Hindlimb muscle (tissue), 1 donor: ENCODE data around the gene ENTREP3. TPM values are rescaled to one million over a fixed set of nuclear protein-coding genes. Genes with fewer than 3 reads are reported as not detected.

Source experiments
- DNase-seq: peaks from one replicate; pipeline ENCODE4 v3.0.0-alpha.2; 2013
- polyA plus RNA-seq: library from polyadenylated mRNA; unstranded; fragments of 120-200 nt; gene quantifications from one replicate; pipeline ENCODE4 v1.2.1, GENCODE V29; 2013; ENCODE audit not compliant: insufficient read length

ENTREP3 gene
- polyA plus RNA-seq, 1 donor, result 17.6 TPM

DNA sequence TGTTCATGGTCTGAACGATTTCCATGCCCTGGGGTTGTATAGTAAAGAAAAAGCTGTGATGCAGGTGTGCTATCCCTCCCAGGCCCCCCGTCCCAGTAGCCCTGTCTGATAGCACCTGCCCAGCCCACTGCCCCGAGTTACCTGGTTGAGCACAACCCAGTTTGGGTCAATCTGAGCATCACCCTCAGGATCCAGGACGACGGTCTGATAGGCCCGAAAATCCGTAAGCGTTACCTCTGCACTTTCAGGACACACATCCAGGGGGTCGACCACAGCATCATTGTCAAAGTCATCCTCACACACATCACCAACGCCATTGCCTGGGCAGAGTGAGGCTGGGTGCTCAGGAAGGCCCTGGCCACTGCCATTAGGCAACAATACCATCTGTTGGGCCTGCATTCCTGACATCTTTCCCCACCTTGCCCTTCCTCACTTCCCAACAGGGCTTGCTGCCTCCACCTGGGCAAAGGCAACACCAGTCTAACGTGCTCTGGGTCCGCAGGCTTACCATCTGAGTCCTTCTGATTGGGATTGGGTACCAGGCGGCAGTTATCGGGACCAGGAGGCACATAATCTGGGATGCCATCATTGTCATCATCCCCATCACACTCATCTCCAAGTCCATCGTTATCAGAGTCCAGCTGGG is 57.3 kb downstream of the ENTREP3 start:
- no peak for DNase-seq

Other genes with a start within 250 kb of the ENTREP3 start
- gene DCST2, start 221.7 kb downstream of the ENTREP3 start, polyA plus RNA-seq, result 2.1 TPM
- not detected for gene DCST1, start 221.7 kb downstream of the ENTREP3 start, polyA plus RNA-seq
- 69.3 TPM for gene ADAM15, start 204.2 kb downstream of the ENTREP3 start, polyA plus RNA-seq
- gene EFNA4, start 191.7 kb downstream of the ENTREP3 start, polyA plus RNA-seq, result 6.0 TPM
- 2.5 TPM for gene EFNA3, start 176.6 kb downstream of the ENTREP3 start, polyA plus RNA-seq
- gene EFNA1, start 127.6 kb downstream of the ENTREP3 start, polyA plus RNA-seq, result 24.7 TPM
- gene SLC50A1, start 119.6 kb downstream of the ENTREP3 start, polyA plus RNA-seq, result 22.6 TPM
- 25.1 TPM for gene DPM3, start 115.0 kb downstream of the ENTREP3 start, polyA plus RNA-seq
- 78.9 TPM for gene KRTCAP2, start 82.2 kb downstream of the ENTREP3 start, polyA plus RNA-seq
- gene TRIM46, start 81.6 kb downstream of the ENTREP3 start, polyA plus RNA-seq, result 0.40 TPM
- 39.6 TPM for gene THBS3, start 47.6 kb downstream of the ENTREP3 start, polyA plus RNA-seq
- 18.0 TPM for gene MTX1, start 46.8 kb downstream of the ENTREP3 start, polyA plus RNA-seq
- 46.5 TPM for gene SCAMP3, start 6.9 kb upstream of the ENTREP3 start, polyA plus RNA-seq
- 45.2 TPM for gene CLK2, start 18.0 kb upstream of the ENTREP3 start, polyA plus RNA-seq
- gene HCN3, start 22.0 kb upstream of the ENTREP3 start, polyA plus RNA-seq, result 4.0 TPM
- 0.37 TPM for gene PKLR, start 46.0 kb upstream of the ENTREP3 start, polyA plus RNA-seq
- 106 TPM for gene FDPS, start 53.4 kb upstream of the ENTREP3 start, polyA plus RNA-seq
- gene RUSC1, start 65.4 kb upstream of the ENTREP3 start, polyA plus RNA-seq, result 28.0 TPM